Measurements from ENCODE around the gene LAMA2. TPM values are rescaled to one million over a fixed set of nuclear protein-coding genes. Genes with fewer than 3 reads are reported as not detected.

The LAMA2 gene
- total RNA-seq, 6 experiments from 2014 or later = 2.9 to 12.1 (median 6.2) TPM

- TF ChIP-seq POLR2A (IDR thresholded peaks at IDR 0.05) = no peak
- TF ChIP-seq, protein P1, sequence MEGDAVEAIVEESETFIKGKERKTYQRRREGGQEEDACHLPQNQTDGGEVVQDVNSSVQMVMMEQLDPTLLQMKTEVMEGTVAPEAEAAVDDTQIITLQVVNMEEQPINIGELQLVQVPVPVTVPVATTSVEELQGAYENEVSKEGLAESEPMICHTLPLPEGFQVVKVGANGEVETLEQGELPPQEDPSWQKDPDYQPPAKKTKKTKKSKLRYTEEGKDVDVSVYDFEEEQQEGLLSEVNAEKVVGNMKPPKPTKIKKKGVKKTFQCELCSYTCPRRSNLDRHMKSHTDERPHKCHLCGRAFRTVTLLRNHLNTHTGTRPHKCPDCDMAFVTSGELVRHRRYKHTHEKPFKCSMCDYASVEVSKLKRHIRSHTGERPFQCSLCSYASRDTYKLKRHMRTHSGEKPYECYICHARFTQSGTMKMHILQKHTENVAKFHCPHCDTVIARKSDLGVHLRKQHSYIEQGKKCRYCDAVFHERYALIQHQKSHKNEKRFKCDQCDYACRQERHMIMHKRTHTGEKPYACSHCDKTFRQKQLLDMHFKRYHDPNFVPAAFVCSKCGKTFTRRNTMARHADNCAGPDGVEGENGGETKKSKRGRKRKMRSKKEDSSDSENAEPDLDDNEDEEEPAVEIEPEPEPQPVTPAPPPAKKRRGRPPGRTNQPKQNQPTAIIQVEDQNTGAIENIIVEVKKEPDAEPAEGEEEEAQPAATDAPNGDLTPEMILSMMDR (IDR thresholded peaks at IDR 0.05) = no peak
- Histone ChIP-seq H3K4me1 (no peaks in the 10 kb centered on the region), H3K9me3 (no peaks in the 10 kb centered on the region), H3K36me3 (no peaks in the 10 kb centered on the region), H3K27me3 (no peaks in the 10 kb centered on the region), H3K27ac (no peak overlapping the region), H3K4me3 (no peak overlapping the region)
- no peak for ATAC-seq
- intact Hi-C loops (cut with DNase I) = no loop called here
- no peak for DNase-seq
- 75% methylated on average over 4 of the region's 4 CpGs for WGBS (ENCODE audit: insufficient coverage, low coverage, low lambda C conversion rate, missing lambda C conversion rate)
Measured at GRCh38 chr6:128993166-128993565, 110.2 kb downstream of the LAMA2 start.

DNA sequence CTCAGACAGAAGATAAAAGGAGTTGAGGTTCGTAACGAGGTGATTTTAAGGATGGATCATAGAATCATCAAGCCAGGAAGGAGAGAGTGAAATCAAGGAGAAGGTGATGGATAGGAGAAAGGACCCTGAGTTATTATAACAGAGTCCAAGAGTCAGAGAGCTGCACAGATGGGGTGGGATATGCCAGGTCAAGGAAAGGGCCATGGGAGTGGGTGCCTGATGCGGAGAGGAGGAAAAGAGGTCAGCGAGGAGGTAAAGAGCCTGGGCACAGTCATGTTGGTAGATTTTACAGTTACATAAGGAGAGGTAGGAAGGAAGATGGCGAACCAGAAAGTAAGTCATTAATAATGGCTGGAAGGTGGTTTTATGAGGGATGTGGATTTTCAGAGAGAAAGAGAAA lies 114.9 kb downstream of the LAMA2 start:
- Histone ChIP-seq H3K4me3 (no peak overlapping the region), H3K27ac (no peak overlapping the region), H3K27me3 (no peaks in the 10 kb centered on the region), H3K4me1 (no peaks in the 10 kb centered on the region), H3K36me3 (no peaks in the 10 kb centered on the region), H3K9me3 (no peaks in the 10 kb centered on the region)
- ATAC-seq = no peak
- DNase-seq = no peak
- TF ChIP-seq, protein P1 (IDR thresholded peaks at IDR 0.05) = no peak
- TF ChIP-seq POLR2A (IDR thresholded peaks at IDR 0.05) = no peak
- WGBS (ENCODE audit: insufficient coverage, low coverage, low lambda C conversion rate, missing lambda C conversion rate) = 60% methylated on average over 5 of the region's 5 CpGs
- intact Hi-C loops (cut with DNase I) = no loop called here

GRCh38 chr6:129006724-129007514 lies 124.0 kb downstream of the LAMA2 start:
- no peaks in the 10 kb centered on the region for H3K36me3 ChIP-seq
- H3K27ac ChIP-seq = no peak overlapping the region
- WGBS (ENCODE audit: insufficient coverage, low coverage, low lambda C conversion rate, missing lambda C conversion rate) = 33% methylated on average over 4 of the region's 4 CpGs
- intact Hi-C loops (cut with DNase I) = no loop called here
- ATAC-seq = no peak
- H3K4me1 ChIP-seq = no peaks in the 10 kb centered on the region
- DNase-seq = no peak
- TF ChIP-seq, protein P1 (IDR thresholded peaks at IDR 0.05) = no peak
- TF ChIP-seq POLR2A (IDR thresholded peaks at IDR 0.05) = no peak
- H3K4me3 ChIP-seq = no peak overlapping the region
- H3K27me3 ChIP-seq = no peaks in the 10 kb centered on the region
- H3K9me3 ChIP-seq = no peaks in the 10 kb centered on the region

DNA sequence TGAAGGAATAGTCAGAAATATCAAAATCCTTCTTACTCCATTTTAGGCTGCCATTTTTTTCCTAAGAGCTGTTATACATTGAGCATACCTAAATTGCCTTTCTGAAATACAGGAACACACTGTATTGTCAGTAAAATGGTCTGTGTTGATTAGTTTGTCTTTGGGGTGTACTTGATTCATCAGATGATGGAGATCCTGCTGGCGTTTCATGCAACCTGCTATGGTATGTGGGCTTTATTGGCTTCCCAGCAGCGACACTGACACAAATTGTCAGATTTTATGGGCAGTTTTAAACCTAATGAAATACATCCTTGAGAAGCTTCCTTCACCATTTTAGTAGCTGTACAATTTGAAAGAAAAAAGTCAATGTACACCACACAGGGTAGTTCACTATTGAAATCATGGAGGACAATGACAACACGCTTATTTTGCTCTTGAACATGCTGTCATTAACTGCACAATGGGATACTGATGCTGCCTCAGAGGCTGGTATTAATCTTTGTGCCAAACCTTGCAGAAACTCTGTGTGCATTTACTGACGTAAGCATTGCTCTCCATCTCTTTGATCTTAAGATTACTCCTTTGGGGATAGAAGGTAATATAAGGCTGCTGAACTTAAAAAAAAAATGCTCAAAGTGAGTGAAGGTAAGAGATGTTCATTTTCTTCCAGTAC lies 124.9 kb downstream of the LAMA2 start:
- ATAC-seq (no peak), DNase-seq (no peak)
- H3K27ac ChIP-seq = no peak overlapping the region
- no peaks in the 10 kb centered on the region for H3K4me1 ChIP-seq
- H3K4me3 ChIP-seq = no peak overlapping the region
- H3K27me3 ChIP-seq = no peaks in the 10 kb centered on the region
- 40% methylated on average over 4 of the region's 4 CpGs for WGBS (ENCODE audit: insufficient coverage, low coverage, low lambda C conversion rate, missing lambda C conversion rate)
- TF ChIP-seq, protein P1 (IDR thresholded peaks at IDR 0.05) = no peak
- no peaks in the 10 kb centered on the region for H3K36me3 ChIP-seq
- no peaks in the 10 kb centered on the region for H3K9me3 ChIP-seq
- intact Hi-C loops (cut with DNase I) = no loop called here

All from right lobe of liver (tissue), 6 donors.